ENCODE results near the gene CDH2. TPM values are rescaled to one million over a fixed set of nuclear protein-coding genes. Genes with fewer than 3 reads are reported as not detected.

CDH2 gene
- total and polyA plus RNA-seq, 2 experiments from 2014 or later, result 103 to 165 TPM

GRCh38 chr18:28175150-28175929, 1.6 kb downstream of the CDH2 start:
- Histone ChIP-seq H3K9me2 (ENCODE audit: insufficient read depth) (no peaks in the 10 kb centered on the region), H4K20me1 (ENCODE audit: insufficient read depth) (0 out of 2 replicates have a peak, but pooled peaks cover 5% of the 10 kb centered on the region), H3K36me3 (ENCODE audit: low read depth) (no peaks in the 10 kb centered on the region), H3F3A (ENCODE audit: insufficient read depth) (peaks cover 10% of the 10 kb centered on the region; the same call in 1 of the 2 replicates), H3K9me3 (ENCODE audit: low read depth) (no peaks in the 10 kb centered on the region), H3K9ac (peak overlapping the region; percentile 75), H3K4me2 (ENCODE audit: unreplicated experiment) (peak overlapping the region; percentile 86), H3K4me3 (peak overlapping the region; percentile 76), H3K4me1 (ENCODE audit: insufficient read depth) (peaks cover 42% of the 10 kb centered on the region), H3K27ac (no peak overlapping the region), H3K79me2 (ENCODE audit: insufficient read depth) (peaks cover 82% of the 10 kb centered on the region), H2AFZ (peak overlapping the region; percentile 72), H3K27me3 (replicated peaks; ENCODE audit: insufficient read depth) (no peaks in the 10 kb centered on the region)
- in situ Hi-C loops (cut with MboI), result loop anchor here (25.0 kb wide), 1 partner anchor 488 kb away; no protein-coding TSS in a partner anchor
- WGBS, 2 experiments (ENCODE audit: low coverage in 1 of 2, low lambda C conversion rate in 2 of 2, missing lambda C conversion rate in 2 of 2), result 12 to 14% methylated on average over 30 to 34 of the region's 53 CpGs
- DNase-seq, result peak; percentile 83
- TF ChIP-seq EZH2phosphoT487 (IDR thresholded peaks at IDR 0.05; ENCODE audit: insufficient read depth, low read depth) (no peak), EZH2 (IDR thresholded peaks at IDR 0.05; ENCODE audit: insufficient read depth, poor library complexity, severe bottlenecking) (no peak)

- Histone ChIP-seq H3K4me1 (ENCODE audit: insufficient read depth) (peaks cover 42% of the 10 kb centered on the region), H3K79me2 (ENCODE audit: insufficient read depth) (peaks cover 82% of the 10 kb centered on the region), H3K27ac (no peak overlapping the region), H3K27me3 (replicated peaks; ENCODE audit: insufficient read depth) (no peaks in the 10 kb centered on the region), H3K4me3 (peak overlapping the region; percentile 76), H3K9me2 (ENCODE audit: insufficient read depth) (no peaks in the 10 kb centered on the region), H3F3A (ENCODE audit: insufficient read depth) (peaks cover 10% of the 10 kb centered on the region; the same call in 1 of the 2 replicates), H3K36me3 (ENCODE audit: low read depth) (no peaks in the 10 kb centered on the region), H4K20me1 (ENCODE audit: insufficient read depth) (0 out of 2 replicates have a peak, but pooled peaks cover 5% of the 10 kb centered on the region), H3K9ac (peak overlapping the region; percentile 75; the same call in 1 of the 2 replicates), H3K9me3 (ENCODE audit: low read depth) (no peaks in the 10 kb centered on the region), H3K4me2 (ENCODE audit: unreplicated experiment) (peak overlapping the region; percentile 86), H2AFZ (no peak overlapping the region)
- DNase-seq, result no peak
- no peak for TF ChIP-seq EZH2phosphoT487 (IDR thresholded peaks at IDR 0.05; ENCODE audit: insufficient read depth, low read depth)
- TF ChIP-seq EZH2 (IDR thresholded peaks at IDR 0.05; ENCODE audit: insufficient read depth, poor library complexity, severe bottlenecking), result no peak
- in situ Hi-C loops (cut with MboI), result no loop called here
- 75 to 79% methylated on average over 8 of the region's 8 CpGs for WGBS, 2 experiments (ENCODE audit: low coverage in 1 of 2, low lambda C conversion rate in 2 of 2, missing lambda C conversion rate in 2 of 2)
Observed at GRCh38 chr18:28174181-28174905, 2.6 kb downstream of the CDH2 start.

- no peak overlapping the region for H3K27ac ChIP-seq
- H3F3A ChIP-seq (ENCODE audit: insufficient read depth), result 0 out of 2 replicates have a peak, but pooled peaks cover 11% of the 10 kb centered on the region
- H3K4me3 ChIP-seq, result no peak overlapping the region
- DNase-seq, result no peak
- no peaks in the 10 kb centered on the region for H3K9me2 ChIP-seq (ENCODE audit: insufficient read depth)
- 79 to 88% methylated on average over 3 of the region's 3 CpGs for WGBS, 2 experiments (ENCODE audit: low coverage in 1 of 2, low lambda C conversion rate in 2 of 2, missing lambda C conversion rate in 2 of 2)
- H4K20me1 ChIP-seq (ENCODE audit: insufficient read depth), result 0 out of 2 replicates have a peak, but pooled peaks cover 5% of the 10 kb centered on the region
- in situ Hi-C loops (cut with MboI), result no loop called here
- TF ChIP-seq EZH2phosphoT487 (IDR thresholded peaks at IDR 0.05; ENCODE audit: insufficient read depth, low read depth) (no peak), EZH2 (IDR thresholded peaks at IDR 0.05; ENCODE audit: insufficient read depth, poor library complexity, severe bottlenecking) (no peak)
- no peaks in the 10 kb centered on the region for H3K27me3 ChIP-seq (replicated peaks; ENCODE audit: insufficient read depth)
- H3K4me2 ChIP-seq (ENCODE audit: unreplicated experiment), result no peak overlapping the region
- H3K79me2 ChIP-seq (ENCODE audit: insufficient read depth), result peaks cover 98% of the 10 kb centered on the region
- no peaks in the 10 kb centered on the region for H3K9me3 ChIP-seq (ENCODE audit: low read depth)
- no peak overlapping the region for H2AFZ ChIP-seq
- peaks cover 43% of the 10 kb centered on the region for H3K4me1 ChIP-seq (ENCODE audit: insufficient read depth)
- H3K9ac ChIP-seq, result no peak overlapping the region
- no peaks in the 10 kb centered on the region for H3K36me3 ChIP-seq (ENCODE audit: low read depth)
Observed at GRCh38 chr18:28171837-28172236, 5.1 kb downstream of the CDH2 start.

- in situ Hi-C loops (cut with MboI), result no loop called here
- no peak for DNase-seq
- H3K4me3 ChIP-seq, result no peak overlapping the region
- H3K9me3 ChIP-seq (ENCODE audit: low read depth), result no peaks in the 10 kb centered on the region
- peaks cover 99% of the 10 kb centered on the region for H3K79me2 ChIP-seq (ENCODE audit: insufficient read depth)
- H3K4me2 ChIP-seq (ENCODE audit: unreplicated experiment), result no peak overlapping the region
- H3K36me3 ChIP-seq (ENCODE audit: low read depth), result no peaks in the 10 kb centered on the region
- no peak overlapping the region for H3K27ac ChIP-seq
- 97% methylated on average over 1 of the region's 1 CpG for WGBS, 2 experiments (ENCODE audit: low coverage in 1 of 2, low lambda C conversion rate in 2 of 2, missing lambda C conversion rate in 2 of 2)
- no peak overlapping the region for H2AFZ ChIP-seq
- H3K27me3 ChIP-seq (replicated peaks; ENCODE audit: insufficient read depth), result no peaks in the 10 kb centered on the region
- peaks cover 32% of the 10 kb centered on the region for H3K4me1 ChIP-seq (ENCODE audit: insufficient read depth)
- no peaks in the 10 kb centered on the region for H3K9me2 ChIP-seq (ENCODE audit: insufficient read depth)
- H4K20me1 ChIP-seq (ENCODE audit: insufficient read depth), result 0 out of 2 replicates have a peak, but pooled peaks cover 5% of the 10 kb centered on the region
- TF ChIP-seq EZH2phosphoT487 (IDR thresholded peaks at IDR 0.05; ENCODE audit: insufficient read depth, low read depth) (no peak), EZH2 (IDR thresholded peaks at IDR 0.05; ENCODE audit: insufficient read depth, poor library complexity, severe bottlenecking) (no peak)
- H3K9ac ChIP-seq, result no peak overlapping the region
- peaks cover 15% of the 10 kb centered on the region for H3F3A ChIP-seq (ENCODE audit: insufficient read depth)
Observed at GRCh38 chr18:28168725-28169124, 8.2 kb downstream of the CDH2 start.
